ENCODE results near the gene HASPIN. TPM values are rescaled to one million over a fixed set of nuclear protein-coding genes. Genes with fewer than 3 reads are reported as not detected.
"Not testable (repeated sequence)": the region's sequence is repeated elsewhere in the genome, so short reads cannot be mapped to it uniquely, and the experiment has no call there.

The HASPIN gene
- polyA plus RNA-seq, 3 donors = 3.4 to 3.6 (median 3.5) TPM

DNA sequence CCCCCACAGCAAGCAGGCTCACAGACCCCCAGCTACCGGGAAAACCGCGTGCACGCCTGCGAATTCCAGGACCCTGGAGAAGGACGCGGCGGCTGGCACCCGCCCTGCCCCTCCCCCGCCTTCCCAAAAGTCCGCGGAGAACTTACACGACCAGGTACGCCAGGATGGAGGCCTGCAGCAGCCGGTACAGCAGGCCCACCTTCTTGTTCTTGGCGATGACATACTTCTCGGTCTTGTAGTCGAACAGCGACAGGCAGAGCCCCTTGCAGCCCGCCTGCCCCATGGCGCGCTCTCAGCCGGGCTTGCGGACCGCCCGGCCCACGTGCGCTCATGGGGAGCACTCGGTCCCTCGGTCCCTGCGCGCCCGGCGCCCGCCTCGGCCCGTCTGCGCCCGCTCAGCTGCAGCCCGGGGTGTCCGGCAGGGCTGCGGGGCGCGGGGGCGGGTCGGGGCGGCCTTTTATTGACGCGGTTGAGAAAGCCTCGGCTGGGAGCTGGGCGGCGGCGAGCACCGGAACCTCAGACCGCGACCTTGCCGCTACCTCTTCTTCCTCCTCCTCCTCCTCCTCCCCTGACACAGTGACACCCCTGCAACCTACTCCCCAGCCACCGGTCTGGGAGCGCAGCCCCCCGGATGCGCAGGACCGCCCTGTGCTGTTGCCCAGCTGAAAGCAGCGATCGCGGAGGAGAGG is 27.8 kb upstream of the HASPIN start, which contains the start of gene P2RX5:
P2RX5 (minus strand) TSS at position 433 of the 689 bp plus-strand sequence; CDS start at position 283, 150 bp downstream.
- no peak for DNase-seq (ENCODE audit: low read depth in 3 of 3, low spot score in 2 of 3)

GRCh38 chr17:3697103-3697476 is 26.6 kb upstream of the HASPIN start:
- no peak for DNase-seq (ENCODE audit: low read depth in 3 of 3, low spot score in 2 of 3)

GRCh38 chr17:3698139-3698538 is 25.6 kb upstream of the HASPIN start:
- no peak for DNase-seq (ENCODE audit: low read depth in 3 of 3, low spot score in 2 of 3)

DNA sequence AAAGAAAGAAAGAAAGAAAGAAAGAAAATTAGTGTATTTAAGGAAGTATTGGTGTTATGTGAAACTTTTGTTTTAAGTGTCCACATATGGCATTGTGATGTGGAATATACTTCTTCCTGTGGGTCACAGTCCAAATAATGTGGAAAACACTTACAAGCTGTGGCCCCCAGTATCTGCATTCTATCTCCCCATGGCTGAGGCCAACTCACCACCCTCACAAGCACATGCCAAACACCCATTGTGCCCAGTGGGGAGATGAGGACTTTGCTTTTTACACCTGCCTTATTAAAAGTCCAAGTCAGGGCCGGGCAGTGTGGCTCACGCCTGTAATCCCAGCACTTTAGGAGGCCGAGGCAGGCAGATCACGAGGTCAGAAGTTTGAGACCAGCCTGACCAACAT is 23.8 kb upstream of the HASPIN start:
- no peak for DNase-seq (ENCODE audit: low read depth in 3 of 3, low spot score in 2 of 3)

GRCh38 chr17:3702041-3702539 is 21.6 kb upstream of the HASPIN start:
- DNase-seq (ENCODE audit: low read depth in 3 of 3, low spot score in 2 of 3) = not testable (repeated sequence)

- no peak for DNase-seq (ENCODE audit: low read depth in 3 of 3, low spot score in 2 of 3)
These were observed 18.6 kb upstream of the HASPIN start for GRCh38 chr17:3704931-3705717.

DNA sequence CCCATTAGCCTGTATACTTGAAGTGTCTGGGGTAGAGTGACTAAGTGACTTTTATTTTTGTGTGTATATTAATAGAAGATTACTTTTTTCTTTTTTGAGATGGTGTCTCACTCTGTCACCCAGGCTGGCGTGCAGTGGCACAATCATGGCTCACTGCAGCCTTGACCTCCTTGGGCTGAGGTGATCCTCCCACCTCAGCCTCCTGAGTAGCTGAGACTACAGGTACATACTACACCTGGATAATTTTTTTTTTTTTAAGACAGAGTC is 18.1 kb upstream of the HASPIN start:
- not testable (repeated sequence) for DNase-seq (ENCODE audit: low read depth in 3 of 3, low spot score in 2 of 3)

DNA sequence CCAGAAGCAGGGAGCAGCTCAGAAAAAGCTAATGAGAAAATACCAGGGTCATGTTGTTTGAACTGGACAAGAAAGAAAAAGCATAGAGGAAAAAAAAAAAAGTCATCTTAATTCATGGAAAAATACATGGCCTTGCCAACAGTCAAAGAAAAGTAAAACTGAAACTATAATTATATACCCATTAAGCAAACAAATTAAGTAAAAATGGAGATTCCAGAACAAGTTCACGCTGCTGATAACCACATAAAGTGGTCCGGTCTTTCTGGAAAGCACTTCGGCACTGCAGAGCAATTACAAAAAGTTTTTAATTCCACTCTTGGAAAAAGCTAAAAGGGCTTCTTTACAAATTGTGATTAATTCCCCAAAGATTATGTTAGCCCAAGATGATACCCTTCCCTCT is 15.3 kb upstream of the HASPIN start:
- no peak for DNase-seq (ENCODE audit: low read depth in 3 of 3, low spot score in 2 of 3)

GRCh38 chr17:3710951-3711383 is 12.7 kb upstream of the HASPIN start:
- no peak for DNase-seq (ENCODE audit: low read depth in 3 of 3, low spot score in 2 of 3)

DNA sequence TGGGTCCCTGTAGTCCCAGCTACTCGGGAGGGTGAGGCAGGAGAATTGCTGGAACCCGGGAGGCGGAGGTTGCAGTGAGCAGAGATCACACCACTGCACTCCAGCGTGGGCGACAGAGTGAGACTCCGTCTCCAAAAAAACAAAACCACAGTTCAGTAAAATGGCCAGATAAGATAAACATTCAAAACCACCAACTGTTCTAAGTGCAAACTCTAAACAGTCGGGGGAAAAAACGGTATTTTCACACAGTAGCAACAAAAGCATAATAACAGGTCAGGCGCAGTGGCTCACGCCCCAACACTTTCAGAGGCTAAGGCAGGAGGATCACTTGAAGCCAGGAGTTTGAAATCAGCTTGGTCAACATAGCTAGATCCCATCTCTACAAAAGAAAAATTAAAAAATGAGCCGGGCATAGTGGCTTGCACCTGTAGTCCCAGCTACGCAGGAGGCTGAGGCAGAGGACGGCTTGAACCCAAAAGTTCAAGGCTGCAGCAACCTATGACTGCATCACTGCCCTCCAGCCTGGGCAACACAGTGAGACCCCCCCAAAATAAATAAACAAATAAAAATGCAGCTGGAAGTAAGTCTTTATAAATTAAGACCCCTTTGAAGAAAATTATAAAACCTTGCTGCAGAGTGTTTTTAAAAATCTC is 10.8 kb upstream of the HASPIN start:
- DNase-seq (ENCODE audit: low read depth in 3 of 3, low spot score in 2 of 3) = no peak

DNA sequence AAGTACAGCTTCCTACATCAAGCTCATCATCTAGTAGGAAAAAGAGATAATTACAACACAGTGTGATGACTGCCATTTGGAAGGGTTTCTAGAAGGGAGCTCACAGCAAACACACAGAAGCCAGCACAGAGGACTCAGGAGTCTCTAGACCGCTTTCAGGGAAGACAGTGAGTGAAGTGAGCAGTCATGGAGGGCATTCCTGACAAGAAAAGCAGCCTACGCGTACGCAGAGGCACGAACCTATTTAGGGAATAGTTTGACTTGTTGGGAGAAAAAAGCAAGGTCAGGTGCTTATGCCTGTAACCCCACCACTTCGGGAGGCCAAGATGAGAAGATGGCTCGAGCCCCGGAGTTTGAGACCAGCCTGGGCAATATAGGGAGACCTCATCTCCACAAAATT is 8.4 kb upstream of the HASPIN start:
- DNase-seq (ENCODE audit: low read depth in 3 of 3, low spot score in 2 of 3) = no peak

- no peak for DNase-seq (ENCODE audit: low read depth in 3 of 3, low spot score in 2 of 3)
These were observed 5.5 kb upstream of the HASPIN start for GRCh38 chr17:3718201-3718600.

DNA sequence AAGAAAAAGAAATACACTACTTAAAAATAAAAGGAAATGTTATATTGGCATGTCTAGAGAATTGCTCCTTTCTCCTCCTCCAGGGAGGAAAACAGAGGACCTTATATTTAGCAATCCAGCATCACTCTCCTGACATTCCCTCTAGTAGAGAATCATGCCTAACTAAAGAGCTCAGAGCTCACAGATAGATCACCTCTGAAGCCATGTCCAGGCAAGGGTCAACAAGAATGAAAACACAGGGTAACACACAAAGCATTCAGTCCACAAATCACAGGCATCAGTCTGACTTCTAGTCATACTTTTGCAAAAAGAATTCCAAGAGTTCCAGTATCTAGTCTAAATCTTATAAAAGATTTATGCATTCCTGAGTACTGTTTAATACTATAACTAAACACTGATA is 4.4 kb upstream of the HASPIN start:
- DNase-seq (ENCODE audit: low read depth in 3 of 3, low spot score in 2 of 3) = no peak

DNA sequence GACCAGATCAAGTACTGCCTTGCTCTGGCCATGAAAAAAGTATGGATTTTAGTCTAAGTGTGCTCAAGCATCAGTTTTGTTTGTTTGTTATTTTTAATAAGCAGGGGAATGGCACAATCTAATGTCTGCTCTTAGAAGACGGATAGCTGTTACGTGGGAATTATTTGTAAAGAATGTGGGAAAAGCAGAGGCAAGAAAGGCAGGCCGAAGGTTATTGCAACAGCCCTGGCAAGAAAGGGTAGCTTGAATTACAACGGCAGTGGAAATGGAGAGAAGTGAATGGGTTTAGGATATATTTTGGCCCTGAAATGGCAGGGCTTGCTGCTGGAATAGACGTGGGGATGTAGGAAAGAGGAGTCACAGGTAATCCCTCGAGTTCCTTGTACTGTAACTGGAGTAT is 987 bp upstream of the HASPIN start:
- no peak for DNase-seq (ENCODE audit: low read depth in 3 of 3, low spot score in 2 of 3)

DNA sequence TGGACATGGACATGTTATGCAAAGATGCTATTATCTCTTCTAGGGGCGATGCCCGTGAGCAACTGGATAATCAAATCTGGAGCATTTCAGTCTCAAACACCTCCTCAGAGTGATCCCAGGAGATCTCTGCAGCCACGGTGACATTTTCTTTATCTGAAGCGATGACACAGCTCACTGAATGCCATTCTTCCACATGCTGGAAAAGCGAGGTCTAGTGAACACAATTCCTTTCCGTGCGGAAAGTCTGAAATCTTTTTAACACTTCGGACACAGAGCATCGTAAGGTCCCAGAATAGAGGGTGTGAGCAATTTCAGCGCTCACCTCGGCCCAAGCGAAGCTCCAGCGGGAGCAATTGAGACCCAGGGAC is 531 bp upstream of the HASPIN start:
- DNase-seq (ENCODE audit: low read depth in 3 of 3, low spot score in 2 of 3) = no peak

- no peak for DNase-seq (ENCODE audit: low read depth in 3 of 3, low spot score in 2 of 3)
These were observed 825 bp downstream of the HASPIN start for GRCh38 chr17:3724378-3725077.

DNA sequence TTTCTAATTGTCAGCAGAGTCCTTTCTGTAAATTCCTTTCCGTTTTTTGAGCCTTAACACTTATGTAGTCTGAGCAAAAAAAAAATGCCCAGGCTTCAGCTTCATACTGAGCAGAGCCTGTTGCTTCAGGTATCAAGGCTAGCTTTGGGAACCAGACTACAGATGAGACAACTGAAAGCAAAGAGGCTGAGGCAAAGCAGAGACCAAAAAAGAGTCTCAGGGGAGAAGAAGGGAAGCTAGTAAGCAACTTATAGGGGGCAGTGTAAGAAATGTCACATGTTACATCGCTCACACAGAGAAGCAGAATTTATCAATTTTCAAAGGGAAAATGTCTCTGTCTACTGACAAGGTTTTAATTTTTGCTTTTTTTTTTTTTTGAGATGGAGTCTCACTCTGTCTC is 3.3 kb downstream of the HASPIN start:
- no peak for DNase-seq (ENCODE audit: low read depth in 3 of 3, low spot score in 2 of 3)

DNA sequence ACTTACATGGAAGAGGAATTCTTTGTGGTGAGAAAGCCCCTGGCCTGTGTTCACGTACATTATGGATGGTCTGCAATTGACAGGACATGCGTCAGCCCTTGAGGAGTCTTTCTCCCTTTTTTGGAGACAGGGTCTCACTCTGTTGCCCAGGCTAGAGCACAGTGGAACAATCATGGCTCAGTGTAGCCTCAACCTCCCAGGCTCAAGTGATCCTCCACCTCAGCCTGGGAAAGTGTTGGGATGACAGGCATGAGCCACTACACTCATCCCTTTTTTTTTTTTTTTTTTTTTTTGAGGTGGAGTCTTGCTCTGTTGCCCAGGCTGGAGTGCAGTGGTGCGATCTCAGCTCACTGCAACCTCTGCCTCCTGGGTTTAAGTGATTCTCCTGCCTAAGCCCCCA is 4.4 kb downstream of the HASPIN start:
- DNase-seq (ENCODE audit: low read depth in 3 of 3, low spot score in 2 of 3) = not testable (repeated sequence)

- no peak for DNase-seq (ENCODE audit: low read depth in 3 of 3, low spot score in 2 of 3)
These were observed 6.2 kb downstream of the HASPIN start for GRCh38 chr17:3729881-3730280.

DNA sequence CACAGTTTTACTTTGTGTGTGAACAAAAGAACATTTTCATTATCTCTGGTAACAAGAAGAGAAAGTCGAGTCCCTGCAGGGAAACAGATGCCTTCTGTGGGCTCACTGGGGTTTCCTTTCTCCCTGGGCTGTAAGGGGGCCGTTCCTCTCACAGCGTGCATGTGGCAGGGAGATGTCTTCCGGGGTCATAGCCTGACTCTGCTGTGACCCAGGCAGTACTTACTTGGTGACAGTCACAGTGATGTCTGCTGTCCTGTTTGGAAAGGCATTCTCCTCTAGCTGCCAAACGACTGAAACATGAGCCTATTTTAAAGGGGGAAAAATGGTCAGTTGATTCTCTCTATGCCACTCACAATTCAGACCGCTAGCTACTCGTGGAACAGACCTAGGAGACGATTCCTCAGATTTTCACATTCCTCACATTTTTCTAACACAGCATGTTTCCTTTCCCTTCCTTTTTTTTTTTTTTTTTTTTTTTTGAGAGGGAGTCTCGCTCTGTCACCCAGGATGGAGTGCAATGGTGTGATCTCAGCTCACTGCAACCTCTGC is 7.3 kb downstream of the HASPIN start:
- no peak for DNase-seq (ENCODE audit: low read depth in 3 of 3, low spot score in 2 of 3)

DNA sequence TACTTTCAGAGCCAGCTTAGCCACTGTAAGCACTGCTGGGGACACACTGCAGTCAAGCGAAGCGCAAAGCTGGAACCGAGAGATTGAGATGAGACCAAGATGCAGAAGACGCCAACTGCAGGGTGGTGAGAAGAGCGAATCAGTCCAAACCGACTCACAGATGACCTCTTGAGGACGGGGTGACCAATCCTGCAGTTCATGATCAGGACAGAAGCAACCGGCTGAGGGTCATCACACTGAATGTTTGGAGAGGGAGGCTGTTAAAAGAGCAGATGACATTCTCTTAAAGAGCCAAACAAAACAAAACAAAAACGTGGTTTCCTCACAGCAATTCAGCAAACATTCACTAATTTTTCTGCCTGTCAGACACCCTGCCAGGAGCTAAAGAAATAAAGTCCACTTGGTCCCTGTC is 8.5 kb downstream of the HASPIN start:
- DNase-seq (ENCODE audit: low read depth in 3 of 3, low spot score in 2 of 3) = peak in 1 of 3 donors; percentile 37

Measured in right renal cortex interstitium (tissue), 3 donors.